8988T (cell line): ENCODE measurements around the gene FAM184A.
"Not testable (repeated sequence)": the region's sequence is repeated elsewhere in the genome, so short reads cannot be mapped to it uniquely, and the experiment has no call there.

ENCODE experiments used
- DNase-seq: peaks from one replicate; pipeline ENCODE4 v3.0.0; 2011

The FAM184A gene

DNA sequence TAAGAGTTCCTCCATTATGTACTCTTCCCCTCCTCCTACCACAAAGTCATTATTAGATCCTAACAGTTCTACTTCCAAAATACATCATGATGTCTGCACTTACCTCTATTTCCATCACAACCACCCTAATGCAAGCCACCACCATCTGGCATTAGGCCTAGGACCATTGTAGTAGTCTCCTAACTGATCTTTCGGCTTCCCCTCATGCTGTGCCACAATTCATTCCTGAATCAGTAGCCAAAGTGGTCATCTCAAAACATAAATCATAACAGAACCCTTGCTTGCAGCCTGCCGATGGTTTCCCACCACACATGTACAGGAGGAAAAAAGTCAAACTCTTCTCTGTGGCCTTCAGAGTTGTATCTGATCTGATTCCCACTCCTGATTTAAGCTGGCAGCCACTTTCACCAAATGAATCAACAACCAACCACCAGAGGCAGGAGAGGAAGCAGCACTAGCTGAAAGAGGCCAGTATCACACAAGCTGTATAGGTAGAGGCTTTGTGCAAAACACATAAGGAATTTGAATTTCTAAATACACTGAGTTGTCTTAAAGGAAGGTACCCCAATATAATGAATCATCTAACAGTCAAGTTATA is 26.1 kb downstream of the FAM184A start:
- no peak for DNase-seq

DNA sequence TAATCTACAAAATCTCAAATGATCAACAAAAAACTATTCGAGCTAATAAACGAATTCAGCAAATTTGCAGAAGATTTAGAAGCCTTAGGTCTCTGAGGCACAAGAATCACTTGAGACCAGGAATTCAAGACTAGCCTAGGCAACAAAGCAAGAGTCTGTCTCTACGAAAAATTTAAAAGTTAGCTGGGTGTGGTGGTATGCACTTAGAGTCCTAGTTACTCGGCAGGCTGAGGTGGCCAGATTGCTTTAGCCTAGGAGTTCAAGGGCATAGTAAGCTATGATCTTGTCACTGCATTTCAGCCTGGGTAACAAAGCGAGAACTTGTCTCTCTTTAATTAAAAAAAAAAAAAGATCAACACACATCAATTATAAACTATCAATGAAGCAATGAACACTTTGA is 34.2 kb downstream of the FAM184A start:
- DNase-seq, result no peak

DNA sequence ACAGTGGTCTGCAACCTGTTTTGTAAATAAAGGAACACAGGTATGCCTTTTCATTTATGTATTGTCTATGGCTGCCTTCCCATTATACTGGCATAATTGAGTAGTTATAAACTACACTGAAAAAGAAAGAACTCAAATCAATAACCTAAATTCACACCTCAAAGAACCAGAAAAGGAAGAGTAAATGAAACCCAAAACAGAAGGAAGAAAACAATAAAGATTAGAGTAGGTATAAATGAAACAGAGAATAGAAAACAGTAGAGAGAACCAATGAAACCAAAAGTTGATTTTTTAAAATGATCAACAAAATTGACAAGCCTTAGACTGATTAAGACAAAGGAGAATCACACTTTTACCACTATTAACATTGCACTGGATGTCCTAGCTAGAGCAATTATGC is 34.7 kb downstream of the FAM184A start:
- DNase-seq, result no peak

DNA sequence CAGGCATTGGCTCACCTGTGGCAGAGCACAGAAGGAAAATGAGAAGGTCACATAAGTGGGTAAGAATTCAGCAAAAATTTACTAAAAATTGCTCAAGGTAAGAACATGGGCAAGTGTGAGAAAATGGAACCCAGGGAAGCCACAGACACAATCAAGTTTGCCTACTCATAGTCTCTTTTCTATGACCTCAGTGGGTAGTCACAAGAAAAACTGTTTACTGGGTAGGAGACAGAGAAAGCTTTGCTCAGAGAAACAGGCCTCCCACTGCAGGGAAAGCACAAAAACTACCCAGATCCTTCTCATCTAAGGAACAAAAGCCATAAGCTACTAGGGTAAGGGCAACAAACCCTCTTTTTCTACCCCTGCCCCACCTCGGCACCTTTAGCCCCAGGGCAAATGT is 35.2 kb downstream of the FAM184A start:
- DNase-seq, result no peak

DNA sequence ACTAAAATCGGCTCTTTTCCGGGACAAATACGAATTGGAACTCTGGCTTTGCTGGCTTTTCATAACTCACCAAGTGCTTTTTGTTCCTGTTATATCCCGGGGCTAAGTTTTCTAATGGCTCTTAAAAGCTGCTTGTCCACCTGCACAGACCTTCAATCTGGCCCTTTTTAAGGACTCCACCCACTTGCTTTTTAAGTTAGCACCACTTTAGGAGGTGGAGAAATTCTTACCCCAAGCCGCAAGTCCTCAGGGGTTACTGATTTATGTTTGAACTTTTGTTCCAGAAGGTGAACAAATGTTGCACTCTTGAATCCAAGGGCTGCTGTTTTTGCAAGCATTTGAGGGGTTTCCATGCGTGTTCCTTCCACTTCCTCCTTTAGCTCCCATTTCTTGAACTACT is 37.8 kb downstream of the FAM184A start:
- no peak for DNase-seq

DNA sequence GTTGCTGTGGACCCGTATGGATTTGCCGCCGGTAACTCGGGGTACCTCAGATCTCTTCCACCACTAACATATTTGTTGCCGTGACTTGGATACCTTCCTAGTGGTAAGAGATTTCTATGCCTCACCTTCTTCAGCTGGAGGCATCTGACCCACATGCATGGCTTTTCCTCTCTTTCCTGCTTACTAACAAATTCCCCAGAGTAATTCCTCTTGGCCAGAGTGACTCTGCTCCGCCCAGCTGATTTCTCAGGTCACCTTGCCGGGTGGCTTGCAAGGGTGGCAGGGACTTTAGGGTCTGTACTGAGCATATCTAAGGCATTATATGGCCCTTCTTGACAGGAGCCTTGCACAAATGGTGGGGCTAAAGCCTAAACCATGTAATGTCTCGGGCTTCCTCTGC is 38.2 kb downstream of the FAM184A start:
- DNase-seq, result no peak

DNA sequence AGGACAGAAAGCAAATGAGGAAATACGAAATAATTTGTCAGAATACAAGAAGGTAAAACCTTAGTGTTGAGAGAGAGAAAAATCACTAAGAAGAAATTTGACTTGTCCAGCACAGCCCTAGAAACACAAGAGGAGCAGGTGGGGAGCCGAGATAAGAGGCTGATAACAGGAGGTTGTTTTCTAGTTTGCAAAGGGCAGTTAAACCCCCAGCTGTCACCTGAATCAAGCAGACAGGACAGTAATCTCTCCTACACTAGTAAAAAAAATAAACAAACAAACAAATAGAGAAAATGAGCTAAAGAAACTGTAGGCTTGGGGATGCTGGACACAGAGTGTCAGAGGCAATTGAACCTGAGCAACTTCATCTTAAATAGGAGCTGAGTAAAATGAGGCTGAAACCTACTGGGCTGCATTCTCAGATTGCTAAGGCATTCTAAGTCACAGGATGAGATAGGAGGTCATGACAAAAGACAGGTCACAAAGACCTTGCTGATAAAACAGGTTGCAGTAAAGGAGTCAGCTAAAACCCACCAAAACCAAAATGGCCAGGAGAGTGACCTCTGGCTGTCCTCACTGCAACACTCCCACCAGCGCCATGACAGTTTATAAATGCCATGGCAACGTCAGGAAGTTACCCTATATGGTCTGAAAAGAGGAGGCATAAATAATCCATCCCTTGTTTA is 40.4 kb downstream of the FAM184A start:
- no peak for DNase-seq

DNA sequence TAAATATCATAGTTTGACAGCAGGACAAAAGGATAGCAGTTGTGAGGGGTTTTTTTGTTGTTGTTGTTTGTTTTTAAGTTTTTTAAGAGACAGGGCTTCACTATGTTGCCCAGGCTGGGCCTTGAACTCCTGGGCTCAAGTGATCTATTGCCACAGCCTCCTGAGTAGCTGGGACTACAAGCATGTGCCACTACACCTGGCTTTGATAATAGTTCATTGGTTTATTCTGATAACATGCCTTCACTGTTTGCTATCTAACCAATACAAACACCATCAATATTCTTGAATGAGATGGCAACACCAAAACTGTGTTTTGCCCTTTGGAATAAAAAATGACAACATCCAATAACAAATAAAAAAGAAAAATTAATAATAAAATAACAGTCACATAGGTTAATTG is 41.2 kb downstream of the FAM184A start:
- no peak for DNase-seq

DNA sequence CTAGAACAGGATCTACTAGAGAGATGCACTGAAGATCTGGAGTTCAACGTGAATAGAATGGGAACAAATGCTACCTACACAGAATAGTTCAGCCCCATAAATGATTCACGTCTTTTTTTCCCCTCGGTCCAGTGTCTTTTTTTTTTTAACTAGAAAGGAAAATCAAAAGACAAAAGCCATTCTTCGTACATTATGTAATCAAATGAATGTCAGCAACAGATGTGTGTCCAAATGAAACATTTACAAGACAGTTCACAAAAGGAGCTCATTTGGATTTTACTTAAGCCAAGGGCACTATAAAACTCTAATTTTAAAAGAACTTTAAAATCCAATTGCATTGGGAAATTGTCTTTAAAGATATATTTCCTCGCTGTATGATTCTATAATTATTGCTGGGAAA is 42.4 kb downstream of the FAM184A start:
- DNase-seq, result no peak

DNA sequence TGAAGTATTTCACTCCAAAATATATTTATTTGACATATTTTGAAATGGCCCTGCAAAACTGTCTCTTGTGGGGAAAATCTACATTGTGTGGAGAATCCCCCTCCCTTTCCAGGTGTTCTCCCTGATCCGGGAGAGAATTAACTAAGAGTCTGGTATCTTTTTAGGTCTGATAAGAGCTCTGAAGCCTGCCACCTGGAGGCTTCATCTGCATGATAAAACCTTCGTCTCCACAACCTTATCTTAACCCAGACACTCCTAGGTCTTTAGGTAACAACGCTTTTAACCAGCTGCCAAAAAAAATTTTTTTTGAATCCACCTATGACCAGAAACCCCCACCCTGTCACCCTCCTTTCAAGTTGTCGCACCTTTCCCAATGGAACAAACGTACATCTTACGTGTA is 43.0 kb downstream of the FAM184A start:
- no peak for DNase-seq

DNA sequence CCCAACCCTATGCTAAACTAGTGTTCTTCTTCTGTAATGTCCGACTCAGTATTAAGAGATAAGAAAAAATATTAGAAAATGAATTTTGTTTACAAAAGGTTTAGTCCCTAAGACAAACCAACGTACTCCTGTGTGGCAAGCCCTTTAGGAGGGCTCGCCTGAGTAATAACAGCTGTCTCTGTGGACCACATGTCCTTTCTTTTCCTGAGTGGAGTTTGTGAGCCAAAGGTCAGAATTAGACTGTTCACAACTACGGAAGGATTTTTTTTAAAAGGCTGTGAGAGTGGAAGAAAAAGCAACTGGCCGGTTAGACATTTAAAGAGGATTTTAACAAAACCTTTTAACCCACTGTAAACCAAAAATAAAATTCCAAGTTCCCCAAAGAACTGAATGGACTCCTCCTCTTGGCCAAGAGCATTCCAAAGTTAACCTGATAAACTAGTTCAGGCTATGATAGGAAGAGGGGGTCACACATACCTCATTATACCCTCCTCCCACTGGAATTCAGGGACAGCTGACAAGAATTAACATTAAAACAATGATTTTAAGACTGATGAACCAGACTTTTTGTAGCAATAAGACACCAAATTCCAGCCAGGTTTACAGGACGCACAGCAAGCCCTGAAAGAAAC is 43.5 kb downstream of the FAM184A start:
- no peak for DNase-seq

DNA sequence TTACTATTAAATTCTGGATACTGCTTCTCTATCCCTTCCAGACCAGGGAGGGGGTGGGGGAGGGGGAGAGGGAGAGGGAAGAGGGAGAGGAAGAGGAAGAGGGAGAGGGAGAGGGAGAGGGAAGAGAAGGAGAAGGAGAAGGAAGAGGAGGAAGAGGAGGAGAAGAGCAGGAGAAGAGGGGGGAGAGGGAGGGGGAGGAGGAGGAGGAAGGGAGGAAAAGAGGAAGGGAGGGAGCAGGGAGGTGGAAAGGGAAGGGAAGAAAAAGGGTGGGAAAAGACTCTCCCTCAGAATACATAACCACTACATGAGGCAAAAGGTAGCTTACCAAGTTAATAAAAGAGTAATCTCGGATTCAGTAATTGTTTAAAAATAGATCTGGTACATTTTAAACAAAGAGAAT is 46.0 kb downstream of the FAM184A start:
- DNase-seq, result no peak

DNA sequence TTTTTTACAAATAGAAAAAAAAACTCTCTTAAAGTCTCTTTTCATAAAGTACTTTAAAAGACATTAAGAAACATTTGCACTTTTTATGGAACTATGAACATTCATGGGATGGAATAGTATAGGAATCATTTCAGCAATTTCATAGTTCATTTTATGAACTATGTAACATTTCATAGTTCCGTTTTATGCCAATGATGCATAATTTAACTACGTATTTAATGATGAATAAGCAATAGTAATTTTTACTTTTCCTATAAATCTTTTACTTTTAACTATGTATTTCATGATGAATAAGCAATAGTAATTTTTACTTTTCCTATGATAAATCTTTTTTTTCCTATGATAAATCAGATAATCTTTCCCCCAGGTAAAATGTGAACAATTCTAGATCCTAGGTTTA is 47.7 kb downstream of the FAM184A start:
- no peak for DNase-seq

DNA sequence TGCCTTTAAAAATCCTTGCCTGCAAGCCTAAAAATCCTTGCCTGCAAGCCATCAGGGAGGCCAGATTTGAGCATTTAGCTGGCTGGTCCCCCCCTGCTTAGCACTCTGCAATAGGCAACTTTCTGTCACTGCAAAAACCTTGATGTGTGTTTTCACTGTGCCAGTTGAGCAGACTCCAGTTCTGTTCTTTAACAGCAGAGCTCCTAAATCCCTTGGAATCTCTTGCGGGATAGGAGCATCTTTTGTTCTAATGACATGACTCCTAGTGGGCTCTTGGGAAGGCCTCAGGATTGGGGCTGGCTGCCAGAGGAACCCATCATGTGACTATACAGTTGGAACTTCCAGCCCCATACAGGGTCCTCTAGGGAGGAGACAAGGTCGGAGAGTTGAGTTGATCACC is 50.4 kb downstream of the FAM184A start:
- no peak for DNase-seq

DNA sequence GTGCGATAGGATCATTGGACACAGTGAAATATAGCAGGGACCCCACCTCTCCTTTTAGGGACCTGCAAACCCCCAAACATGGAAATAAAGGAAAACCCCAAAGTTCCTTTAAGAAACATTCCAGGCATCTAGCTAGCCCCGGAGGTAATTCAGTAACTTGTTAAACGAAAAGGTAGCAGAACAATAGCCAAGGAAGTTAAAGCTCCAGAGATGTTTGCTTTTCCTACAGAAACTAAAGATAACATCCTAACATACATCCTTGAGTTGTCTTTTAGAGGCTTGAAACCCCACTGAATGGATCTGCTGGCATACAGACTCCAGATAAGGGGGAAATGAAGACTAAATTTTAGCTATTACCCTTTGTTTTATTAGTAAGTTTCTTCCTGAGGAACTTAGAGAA is 51.0 kb downstream of the FAM184A start:
- DNase-seq, result no peak

DNA sequence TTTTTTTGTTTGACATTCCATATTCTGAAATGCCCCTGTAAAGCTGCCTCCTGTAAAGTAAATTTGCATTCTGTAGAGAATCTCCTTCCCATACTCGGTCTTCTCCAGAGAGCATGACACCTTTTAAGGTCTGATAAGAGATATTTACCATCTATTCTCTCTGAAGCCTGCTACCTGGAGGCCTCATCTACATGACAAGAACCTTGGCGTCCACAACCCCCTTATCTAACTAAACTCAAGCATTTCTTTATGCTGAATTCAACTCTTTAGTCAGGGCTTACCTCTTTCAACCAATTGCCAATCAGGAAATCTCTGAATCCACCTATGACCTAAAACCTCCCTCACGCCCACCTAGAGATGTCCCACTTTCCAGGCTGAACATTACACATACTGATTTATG is 51.6 kb downstream of the FAM184A start:
- no peak for DNase-seq

DNA sequence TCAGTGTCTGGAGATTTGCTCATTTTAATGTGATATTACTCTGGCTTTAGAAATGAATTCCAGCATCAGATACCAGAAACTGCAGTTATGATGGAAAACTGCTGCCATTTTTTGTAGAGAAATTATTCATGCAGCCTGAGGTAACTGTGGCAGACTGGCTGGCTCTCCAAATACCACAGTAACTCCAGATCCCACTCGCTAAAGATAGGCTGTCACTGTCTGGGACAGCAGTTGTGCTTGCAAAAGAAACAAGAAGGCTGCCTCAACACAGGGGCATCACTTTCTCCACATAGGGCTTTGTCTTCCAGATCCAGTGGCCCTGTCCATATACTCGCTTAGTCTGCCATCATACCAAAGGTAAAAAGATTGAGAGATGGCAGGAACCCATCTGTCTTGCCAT is 52.7 kb downstream of the FAM184A start:
- DNase-seq, result no peak

DNA sequence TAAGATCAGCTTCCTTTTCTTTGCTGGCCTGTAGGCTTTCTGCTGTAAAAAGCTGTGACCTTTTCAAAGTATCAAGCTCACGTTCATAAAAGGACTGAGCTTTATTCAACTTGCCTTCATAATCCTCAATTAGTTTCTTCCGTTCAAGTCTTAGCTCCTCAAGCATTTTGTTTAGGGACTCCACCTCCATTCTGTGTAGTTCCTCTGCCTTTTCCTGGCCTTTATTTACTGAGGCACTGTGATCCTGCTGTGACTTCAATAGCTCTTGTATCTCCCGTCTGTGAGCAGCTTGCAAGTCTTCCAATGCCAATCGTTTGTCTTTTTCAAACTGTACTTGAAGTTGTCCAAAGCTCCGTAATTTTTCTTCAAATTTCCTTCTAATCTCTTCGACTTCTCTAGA is 54.4 kb downstream of the FAM184A start:
- DNase-seq, result no peak

DNA sequence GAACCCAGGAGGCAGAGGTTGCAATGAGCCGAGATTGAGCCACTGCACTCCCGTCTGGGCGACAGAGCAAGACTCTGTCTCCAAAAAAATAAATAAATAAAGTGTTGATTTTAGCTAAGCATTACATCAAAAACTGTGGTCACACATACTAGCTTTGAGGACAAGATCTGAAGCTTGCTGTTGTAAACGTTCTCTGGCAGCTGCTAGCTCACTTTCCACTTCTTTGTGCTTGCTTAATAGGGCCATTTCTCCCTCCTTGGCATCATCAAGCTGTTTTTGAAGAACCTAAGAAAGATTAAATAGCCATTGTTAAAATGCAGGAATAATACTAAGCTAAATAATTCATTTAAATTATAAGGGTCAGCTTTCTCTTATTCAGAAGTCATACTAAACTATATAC is 55.7 kb downstream of the FAM184A start:
- no peak for DNase-seq

DNA sequence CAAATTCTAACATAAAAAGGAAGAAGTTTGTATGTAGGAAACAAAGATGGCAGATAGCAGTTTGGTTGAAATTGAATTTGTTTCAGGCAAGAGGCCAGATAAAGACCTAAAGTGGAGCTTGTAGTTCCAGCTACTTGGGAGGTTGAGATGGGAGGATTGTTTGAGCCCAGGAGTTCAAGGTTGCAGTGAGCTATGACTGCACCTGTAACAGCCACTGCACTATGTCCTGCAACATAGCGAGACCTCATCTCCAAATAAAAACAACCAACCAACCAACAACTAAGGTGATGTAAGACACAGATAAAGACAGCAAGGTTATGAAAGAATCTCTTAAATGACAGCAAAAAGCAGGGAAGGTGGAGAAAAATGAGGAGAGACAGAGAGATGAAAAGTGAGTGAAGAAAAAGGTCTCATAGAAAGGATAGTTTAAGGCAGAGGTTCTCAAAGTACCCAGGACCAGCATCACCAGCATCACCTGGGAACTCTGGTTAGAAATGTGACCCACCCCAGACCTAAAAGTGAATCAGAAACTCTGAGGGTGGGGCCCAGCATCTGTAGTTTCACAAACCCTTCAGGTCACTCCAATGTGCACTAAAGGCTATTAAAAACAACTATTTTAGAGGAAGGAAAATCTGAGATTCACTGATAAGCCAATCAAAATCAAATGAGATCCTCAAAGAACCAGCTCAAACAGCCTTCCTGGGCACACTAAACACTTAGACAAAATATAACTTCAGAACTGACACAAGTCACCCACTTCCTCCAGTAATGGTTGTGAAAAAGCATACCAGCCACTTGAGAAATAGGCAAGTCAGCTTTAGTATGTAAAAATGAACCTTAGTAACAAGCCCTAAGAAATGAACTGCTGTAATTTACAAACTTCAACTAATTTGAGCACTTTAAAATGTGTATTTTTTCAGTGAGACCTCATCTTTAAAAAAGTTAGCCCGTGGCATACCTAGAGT is 57.6 kb downstream of the FAM184A start:
- DNase-seq, result no peak

DNA sequence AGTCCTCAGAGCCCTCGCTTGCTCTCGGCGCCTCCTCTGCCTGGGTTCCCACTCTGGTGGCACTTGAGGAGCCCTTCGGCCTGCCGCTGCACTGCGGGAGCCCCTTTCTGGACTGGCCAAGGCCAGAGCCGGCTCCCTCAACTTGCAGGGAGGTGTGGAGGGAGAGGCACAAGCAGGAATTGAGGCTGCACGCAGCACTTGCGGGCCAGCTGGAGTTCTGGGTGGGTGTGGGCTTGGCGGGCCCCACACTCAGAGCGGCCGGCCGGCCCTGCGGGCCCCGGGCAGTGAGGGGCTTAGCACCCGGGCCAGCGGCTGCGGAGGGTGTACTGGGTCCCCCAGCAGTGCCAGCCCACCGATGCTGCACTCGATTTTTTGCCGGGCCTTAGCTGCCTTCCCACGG is 63.3 kb downstream of the FAM184A start:
- DNase-seq, result not testable (repeated sequence)

DNA sequence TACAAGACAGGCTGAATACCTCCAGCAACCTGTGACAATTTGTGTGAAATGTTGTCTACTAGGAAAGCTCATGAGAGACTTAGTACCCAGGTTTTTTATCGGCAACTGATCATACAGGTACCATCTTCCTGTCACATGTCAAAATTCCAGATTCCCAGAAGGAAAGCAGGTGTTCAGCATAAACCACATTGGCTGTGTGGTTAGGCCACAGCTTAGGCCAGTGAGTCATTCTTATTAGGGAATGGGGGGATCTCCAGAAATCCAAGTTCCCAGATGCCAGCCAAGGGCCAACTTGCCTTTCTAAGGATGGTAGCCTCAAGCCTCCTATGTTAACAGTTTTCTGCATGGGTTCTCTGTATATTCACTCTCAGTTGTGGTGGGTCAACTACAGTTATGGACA is 65.9 kb downstream of the FAM184A start:
- no peak for DNase-seq

DNA sequence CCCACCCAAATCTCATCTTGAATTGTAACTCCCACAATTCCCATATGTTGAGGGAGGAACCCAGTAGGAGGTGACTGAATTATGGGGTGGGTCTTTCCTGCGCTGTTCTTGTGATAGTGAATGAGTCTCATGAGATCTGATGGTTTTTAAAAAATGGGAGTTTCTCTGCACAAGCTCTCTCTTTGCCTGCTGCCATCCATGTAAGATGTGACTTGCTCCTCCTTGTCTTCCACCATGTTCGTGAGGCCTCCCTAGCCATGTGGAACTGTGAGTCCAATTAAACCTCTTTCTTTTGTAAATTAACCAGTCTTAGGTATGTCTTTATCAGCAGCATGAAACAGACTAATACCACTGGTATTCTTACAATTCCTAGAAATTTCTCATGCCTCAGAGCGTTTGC is 69.2 kb downstream of the FAM184A start:
- DNase-seq, result not testable (repeated sequence)

DNA sequence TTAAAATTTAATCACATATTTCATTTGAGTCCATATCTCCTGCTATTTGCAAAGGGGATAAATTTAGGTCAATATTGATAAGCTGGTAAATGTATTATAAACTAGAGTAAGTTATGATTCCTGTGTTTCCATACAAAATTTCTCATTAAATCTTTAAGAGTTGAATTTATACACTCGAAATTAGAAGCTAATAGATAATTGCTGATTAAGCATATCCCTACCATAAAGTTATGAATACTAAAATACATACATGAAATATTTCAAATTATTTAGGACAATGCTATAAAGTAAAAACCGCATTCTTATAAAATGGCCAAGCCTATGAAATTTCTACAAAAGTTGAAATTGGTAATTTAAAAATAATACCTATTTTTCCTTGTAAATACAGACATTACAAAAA is 71.5 kb downstream of the FAM184A start:
- DNase-seq, result no peak
